Measurements from ENCODE around the gene MIS12. TPM values are rescaled to one million over a fixed set of nuclear protein-coding genes. Genes with fewer than 3 reads are reported as not detected.

MIS12 gene
- total RNA-seq, 1 donor: 22.8 TPM

GRCh38 chr17:5516060-5516792 lies 29.9 kb downstream of the MIS12 start:
- no peak for TF ChIP-seq CTCF (IDR thresholded peaks at IDR 0.05; ENCODE audit: insufficient read depth, low read length)
- H3K4me3 ChIP-seq (ENCODE audit: low read depth, low read length): no peak overlapping the region
- DNase-seq (ENCODE audit: low read depth): peak; percentile 97

GRCh38 chr17:5522476-5522875 lies 36.1 kb downstream of the MIS12 start:
- no peak for TF ChIP-seq CTCF (IDR thresholded peaks at IDR 0.05; ENCODE audit: insufficient read depth, low read length)
- no peak overlapping the region for H3K4me3 ChIP-seq (ENCODE audit: low read depth, low read length)
- DNase-seq (ENCODE audit: low read depth): no peak

- no peak overlapping the region for H3K4me3 ChIP-seq (ENCODE audit: low read depth, low read length)
- TF ChIP-seq CTCF (IDR thresholded peaks at IDR 0.05; ENCODE audit: insufficient read depth, low read length): no peak
- no peak for DNase-seq (ENCODE audit: low read depth)
These were observed 36.9 kb downstream of the MIS12 start for GRCh38 chr17:5523249-5523648.

- peak; percentile 95 for DNase-seq (ENCODE audit: low read depth)
- no peak for TF ChIP-seq CTCF (IDR thresholded peaks at IDR 0.05; ENCODE audit: insufficient read depth, low read length)
- H3K4me3 ChIP-seq (ENCODE audit: low read depth, low read length): no peak overlapping the region
These were observed 40.6 kb downstream of the MIS12 start for GRCh38 chr17:5526821-5527598.

- no peak for TF ChIP-seq CTCF (IDR thresholded peaks at IDR 0.05; ENCODE audit: insufficient read depth, low read length)
- H3K4me3 ChIP-seq (ENCODE audit: low read depth, low read length): no peak overlapping the region
- no peak for DNase-seq (ENCODE audit: low read depth)
These were observed 41.4 kb downstream of the MIS12 start for GRCh38 chr17:5527601-5528250.

GRCh38 chr17:5530265-5531084 lies 44.1 kb downstream of the MIS12 start:
- no peak for DNase-seq (ENCODE audit: low read depth)
- no peak overlapping the region for H3K4me3 ChIP-seq (ENCODE audit: low read depth, low read length)
- no peak for TF ChIP-seq CTCF (IDR thresholded peaks at IDR 0.05; ENCODE audit: insufficient read depth, low read length)
